Activated naive CD4-positive, alpha-beta T cell treated with anti-CD3 and anti-CD28 coated beads, Interleukin-2, amount 50 U/mL, for 16 hours (primary cell): Measurements from ENCODE around the gene CPXM1.
"Not testable (repeated sequence)": the region's sequence is repeated elsewhere in the genome, so short reads cannot be mapped to it uniquely, and the experiment has no call there.

Experiments used
- DNase-seq: peaks from one replicate; pipeline ENCODE4 v3.0.0-alpha.2; 2020

Gene CPXM1

DNA sequence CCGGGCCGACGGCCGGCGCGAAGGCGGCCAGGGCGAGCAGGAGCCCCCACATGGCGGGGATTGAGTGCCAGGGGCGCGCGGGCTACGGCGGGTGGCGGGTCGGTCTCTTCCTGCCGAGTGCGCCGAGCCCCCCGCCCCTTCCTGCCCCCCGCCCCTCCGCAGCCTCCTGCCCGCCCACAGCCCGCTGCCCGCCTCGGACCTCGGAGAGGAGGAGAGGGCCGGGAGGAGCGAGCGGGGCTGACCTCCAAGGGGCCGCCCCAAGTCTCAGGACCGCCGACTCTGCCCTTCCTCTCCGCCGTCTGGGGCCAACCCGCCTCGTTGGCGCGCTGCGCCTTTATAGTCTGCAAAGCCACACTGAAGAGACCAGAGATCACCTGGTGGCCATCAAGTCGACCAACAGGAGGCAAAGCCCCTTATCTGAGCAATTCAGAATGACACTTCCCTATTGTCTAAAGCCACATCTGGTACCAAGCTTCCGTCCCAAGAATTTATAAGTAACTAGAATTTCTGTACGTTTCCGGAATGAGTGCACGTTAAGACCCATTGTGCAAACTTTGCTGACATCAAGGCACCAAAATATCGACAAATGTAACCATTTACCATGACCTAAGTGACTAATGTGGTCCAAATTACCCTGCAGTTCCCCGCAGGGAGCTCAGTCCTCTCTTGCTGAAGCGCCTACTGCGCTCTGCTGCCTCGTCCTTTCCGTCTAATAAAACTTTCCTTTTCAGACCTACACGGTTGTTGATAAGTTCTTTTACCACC is at the start of gene CPXM1:
TSS of gene CPXM1 (minus strand) at position 107 of the 765 bp plus-strand sequence. CDS start at position 52, 55 bp downstream.
- DNase-seq, result no peak

DNA sequence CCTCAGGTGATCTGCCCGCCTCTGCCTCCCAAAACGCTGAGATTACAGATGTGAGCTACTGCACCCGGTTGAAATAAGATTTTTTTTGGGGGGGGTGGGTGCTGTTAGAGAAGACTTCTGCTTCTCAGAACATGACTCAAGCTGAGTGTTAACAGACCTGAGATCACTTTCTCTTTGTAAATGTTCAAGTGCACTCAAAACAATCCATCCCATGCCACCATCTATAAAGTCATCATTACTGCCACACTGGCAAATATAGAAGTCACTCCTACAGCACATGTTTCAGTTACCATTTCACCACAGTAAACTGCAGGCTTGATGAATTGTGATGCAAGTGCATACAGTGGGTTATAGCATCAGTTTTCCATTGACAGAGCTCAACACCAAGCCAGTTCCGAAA is 49.1 kb upstream of the CPXM1 start:
- no peak for DNase-seq

DNA sequence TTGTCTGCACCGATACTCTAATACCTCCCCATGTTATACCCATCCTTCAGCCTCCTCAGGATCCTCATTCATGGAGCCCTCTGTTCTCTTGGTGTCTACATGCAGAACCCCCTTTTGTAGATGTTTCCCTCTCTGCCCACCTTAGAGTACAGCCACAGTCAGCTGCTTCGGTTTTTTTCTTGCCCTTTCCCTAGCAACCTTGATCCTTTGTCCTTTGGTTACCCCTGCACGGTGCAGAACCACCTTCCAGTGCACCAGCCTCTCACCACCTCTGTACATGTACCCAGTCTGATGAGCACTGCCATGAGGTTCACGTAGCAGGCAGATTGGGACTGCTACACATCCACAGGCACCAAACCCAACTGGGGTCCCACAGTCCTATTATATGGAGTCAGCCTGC is 47.4 kb upstream of the CPXM1 start:
- DNase-seq, result no peak

DNA sequence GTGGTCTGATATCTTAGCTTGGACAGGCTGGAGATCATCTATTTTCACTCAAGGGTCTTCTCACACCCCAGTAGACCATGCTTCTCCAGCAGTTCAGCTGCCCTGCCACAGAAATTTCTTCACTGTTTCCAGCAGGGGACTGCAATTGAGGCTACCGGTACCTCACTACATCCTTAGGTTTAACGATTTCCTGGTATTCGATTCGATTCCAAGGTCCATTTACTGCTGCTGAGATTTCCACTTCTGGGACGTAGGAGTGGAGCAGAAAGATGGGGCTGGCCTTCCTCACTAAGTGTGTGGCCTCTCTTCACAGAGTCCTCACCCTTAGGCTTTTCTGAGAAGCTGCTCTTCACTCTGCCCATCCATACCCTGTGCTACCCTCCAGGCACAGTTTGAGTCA is 46.3 kb upstream of the CPXM1 start:
- no peak for DNase-seq

DNA sequence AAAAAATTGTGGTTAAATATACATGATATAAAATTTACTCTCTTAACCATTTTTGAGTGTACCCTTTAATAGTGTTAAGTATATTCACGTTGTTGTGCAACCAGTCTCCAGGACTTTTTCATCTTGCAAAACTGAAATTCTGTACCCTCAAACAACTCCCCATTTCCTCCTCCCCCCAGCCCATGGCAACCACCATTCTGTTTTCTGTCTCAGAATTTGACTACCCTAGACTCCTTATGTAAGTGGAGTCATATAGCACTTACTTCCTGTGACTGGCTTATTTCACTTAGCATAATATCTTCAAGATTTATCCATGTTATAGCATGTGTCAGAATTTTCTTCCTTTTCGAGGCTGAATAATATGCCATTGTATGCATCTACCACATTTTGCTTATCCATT is 45.2 kb upstream of the CPXM1 start:
- DNase-seq, result no peak

DNA sequence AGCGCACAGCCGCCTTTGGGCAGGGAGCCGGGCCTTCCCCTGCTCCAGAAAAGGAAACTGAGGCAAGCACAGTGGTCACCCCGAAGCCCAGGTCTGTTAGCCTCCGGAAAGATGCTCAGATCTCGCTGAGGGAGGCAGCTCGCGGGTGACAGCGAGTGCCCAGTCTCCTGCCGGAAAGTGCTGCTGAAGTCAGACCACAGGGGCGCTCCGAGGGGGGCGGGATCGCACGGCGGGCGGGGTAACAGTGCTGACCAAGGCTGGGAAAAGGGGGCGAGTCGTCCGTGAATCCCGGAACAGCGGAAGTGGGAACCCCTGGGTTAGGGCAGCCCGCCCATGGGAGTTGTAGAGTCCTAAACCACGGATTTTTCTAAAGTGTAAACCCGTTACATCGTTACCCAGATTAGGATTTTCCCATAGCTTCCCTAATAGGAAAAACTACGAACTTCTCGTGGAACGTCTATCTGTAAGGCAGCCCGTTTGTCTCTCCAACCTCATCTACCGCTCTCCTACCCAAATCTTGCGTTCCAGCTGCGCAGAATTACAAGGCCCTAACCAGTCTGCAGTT is 40.6 kb upstream of the CPXM1 start:
- peak; percentile 40 for DNase-seq

DNA sequence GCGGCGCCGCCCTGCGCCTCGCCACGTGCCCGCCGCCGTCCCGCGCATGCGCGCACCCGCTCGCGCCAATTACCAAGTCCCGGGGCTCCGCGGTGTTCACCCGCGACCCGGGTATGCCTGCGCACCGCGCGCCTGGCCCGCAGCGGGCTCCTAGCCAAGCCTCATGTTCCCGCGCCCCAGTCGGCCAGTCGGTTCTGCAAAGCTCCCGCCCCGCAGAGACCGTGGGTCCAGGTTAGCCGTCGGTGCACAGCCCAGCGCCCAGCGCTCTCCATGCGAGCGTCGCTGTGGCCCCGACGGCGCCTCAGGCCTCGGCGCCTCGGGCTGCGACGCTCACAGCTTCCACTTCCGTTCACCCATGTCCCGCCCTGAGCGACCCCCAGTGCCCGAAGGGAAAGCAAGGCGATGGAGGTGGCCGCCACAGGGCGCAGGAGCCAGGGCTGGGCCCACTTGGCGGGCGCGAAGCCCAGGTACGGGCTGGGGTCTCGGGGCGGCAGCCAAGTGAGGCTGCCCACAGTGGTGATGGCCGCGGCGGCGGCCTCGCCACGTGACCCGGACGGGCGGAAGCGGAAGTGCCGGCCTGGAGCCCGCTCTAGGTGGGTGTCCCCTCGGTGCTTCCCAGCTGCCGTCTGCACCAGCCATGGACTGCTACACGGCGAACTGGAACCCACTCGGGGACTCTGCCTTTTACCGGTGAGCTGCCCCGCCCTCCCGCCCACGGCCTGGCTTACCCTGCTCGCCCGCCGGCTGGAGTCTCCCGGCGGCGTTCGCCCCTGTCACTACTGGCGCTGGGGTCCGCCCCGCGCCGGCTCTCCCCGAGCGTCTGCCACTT is 39.9 kb upstream of the CPXM1 start, which contains the start of the genes PCED1A and VPS16:
TSS of gene PCED1A (minus strand) at position 518 of the 829 bp plus-strand sequence. CDS start 743 bp downstream, outside the sequence.
TSS of gene VPS16 (plus strand) at position 608 of the 829 bp plus-strand sequence. CDS start at position 638, 30 bp downstream.
- peak; percentile 92 for DNase-seq

DNA sequence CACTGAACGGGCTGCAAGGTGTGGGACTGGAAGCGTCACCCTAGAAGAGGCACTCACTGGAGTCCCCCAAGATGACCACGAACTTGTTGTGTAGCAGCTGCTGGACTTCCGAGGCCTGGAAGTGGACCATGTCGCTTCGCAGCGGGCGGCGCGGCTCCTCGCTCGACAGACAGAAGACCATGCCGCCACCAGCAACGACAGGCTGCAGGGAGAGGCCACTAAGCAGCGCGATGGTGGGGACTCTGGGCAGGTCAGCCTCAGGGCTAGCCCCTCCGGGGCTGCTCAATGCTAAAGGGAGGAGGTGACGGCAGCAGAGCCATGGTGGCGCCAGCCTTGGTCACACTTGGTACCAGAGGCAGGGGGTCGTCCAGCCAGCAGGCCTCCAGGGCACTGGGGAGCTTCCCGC is 39.3 kb upstream of the CPXM1 start:
- no peak for DNase-seq

DNA sequence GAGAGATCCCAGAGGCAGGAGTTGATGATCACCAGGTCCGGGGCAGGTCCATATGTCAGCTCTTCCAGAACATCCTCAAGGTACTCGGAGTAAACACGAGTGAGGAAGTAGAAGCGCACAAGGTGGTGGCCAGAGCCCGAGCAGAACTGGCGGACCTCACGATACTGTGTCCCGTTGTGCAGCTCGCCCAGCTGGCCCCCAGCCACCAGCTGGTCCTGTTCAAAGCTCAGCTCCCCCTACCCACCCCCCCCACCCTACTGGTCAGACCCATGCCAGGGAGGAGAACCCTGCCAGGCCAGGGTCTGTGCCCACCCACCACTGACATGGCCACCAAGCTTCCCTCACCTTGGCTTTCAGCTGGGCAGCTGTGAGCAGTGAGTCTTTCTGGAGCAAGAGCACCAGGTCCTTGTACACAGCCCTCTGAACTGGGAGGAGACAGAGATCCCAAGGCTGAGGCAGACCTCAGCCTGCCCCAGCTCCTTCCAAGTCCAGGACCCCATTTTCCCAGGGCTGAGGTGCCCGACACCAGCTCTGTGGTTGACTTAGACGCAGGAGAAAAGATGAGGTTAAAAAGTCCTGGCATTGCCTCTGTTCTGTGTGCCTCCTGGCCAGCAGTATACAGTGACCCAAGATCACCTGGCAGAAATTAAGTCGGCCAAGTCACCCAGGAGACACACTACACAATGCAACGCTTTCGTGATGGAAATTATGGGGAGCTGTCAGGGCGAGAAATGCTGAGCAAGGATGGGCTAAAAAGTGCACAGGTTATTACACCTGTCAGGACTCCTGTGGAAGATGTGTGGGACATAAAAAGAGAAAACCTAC is 38.6 kb upstream of the CPXM1 start:
- DNase-seq, result no peak

DNA sequence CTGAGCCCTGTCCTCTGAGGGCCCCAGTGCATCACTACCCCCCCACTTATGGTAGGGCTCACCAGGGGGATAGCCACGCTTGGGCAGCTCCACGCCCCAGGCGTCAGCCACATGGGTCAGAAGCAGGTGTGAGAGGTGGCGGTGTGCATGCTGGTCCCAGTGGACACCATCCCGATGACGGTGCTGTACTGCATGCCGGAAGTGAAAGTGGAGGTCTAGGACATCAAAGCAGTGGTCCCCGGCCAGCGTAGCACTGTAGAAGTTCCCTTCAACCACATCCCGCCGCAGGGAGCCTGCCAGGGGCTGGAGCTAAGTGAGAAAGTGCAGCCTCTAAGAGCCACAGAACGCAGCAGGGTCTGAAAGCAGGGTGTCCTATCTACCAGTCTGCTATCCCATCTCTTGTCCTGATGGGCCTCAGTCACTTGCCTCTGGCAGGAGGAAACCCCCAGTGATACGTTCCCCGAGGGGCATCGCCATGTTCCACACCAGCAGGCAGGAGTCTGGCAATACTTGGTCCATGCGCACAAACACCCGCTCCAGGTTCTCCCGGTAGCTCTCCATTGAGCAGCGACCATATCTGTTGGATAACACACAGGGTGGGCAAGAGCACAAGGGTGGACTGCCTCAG is 37.9 kb upstream of the CPXM1 start:
- DNase-seq, result no peak

DNA sequence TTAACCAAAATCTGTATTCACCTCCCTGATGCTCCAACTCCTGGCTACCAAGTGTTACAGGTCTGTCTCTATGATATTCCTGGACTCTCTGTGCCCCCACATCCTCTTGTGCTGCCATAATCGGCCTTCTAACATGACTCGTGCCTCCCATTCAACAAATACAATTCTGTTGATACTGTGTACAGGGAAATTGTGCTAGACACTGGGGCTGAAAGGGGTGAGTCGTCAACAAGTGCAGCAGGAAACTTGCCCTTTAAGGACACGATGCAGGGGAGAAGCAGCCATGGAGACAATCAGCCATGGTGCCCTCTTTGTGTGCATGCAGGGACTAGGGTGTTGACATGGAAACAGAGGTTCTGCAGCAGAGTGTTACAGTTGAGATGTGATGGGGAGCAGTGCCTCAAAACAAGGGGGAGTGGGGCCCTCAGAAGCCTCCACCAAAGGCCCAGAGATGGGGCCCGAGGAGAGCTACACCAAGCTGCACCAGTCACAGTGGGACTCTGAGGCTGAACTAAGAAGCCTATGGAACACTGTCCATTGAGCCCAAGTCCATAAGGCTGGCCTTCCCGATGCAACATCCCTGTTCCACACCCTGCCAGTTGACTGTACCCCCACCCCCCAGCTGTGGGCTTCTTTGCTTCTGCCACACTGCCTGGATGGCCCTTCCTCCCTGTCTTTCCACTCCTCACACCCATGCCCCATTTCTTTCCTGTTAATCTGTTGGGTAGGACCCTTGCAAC is 37.0 kb upstream of the CPXM1 start:
- DNase-seq, result no peak

DNA sequence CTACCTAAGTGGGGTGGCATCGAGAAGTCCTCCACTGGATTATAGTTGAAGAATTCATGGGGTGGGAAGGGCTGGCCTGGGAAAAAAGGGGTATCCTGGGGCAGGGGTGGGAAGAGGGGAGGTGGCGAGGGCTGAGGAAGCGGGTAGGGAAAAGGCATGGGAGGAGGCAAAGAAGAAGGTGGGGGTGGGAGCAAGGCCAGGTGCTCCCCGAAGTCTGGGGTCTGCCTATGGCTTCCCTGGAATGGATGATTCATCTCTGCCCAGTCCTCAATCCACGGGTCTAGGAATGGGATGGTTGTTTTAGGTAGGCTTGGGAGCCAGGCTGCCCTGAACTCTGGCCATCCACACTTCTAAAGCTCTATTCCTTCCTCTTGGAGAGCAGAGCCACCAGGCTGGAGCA is 35.6 kb upstream of the CPXM1 start:
- no peak for DNase-seq

DNA sequence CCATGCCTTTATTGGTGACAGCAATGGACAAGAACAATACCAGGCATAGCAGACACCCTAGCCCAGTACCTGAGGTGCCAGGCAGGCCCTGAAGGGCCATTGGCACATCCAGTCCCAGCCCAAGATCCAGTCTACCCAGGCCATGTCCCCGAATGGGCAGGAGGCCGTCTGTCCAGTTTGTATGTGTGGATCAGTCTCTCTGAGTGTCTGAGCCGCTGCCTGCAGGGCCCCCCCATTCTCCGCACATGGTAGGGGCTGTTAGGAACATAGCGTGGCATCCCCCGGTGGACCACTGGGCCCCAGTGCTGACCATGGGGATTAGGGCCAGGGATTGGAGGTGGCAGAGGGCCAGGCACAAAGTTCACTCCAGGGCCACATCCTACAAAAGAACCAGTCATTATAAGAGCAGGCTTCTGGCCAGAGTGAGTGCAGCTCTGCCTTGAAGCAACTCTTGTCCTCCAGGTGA is 34.9 kb upstream of the CPXM1 start:
- no peak for DNase-seq

DNA sequence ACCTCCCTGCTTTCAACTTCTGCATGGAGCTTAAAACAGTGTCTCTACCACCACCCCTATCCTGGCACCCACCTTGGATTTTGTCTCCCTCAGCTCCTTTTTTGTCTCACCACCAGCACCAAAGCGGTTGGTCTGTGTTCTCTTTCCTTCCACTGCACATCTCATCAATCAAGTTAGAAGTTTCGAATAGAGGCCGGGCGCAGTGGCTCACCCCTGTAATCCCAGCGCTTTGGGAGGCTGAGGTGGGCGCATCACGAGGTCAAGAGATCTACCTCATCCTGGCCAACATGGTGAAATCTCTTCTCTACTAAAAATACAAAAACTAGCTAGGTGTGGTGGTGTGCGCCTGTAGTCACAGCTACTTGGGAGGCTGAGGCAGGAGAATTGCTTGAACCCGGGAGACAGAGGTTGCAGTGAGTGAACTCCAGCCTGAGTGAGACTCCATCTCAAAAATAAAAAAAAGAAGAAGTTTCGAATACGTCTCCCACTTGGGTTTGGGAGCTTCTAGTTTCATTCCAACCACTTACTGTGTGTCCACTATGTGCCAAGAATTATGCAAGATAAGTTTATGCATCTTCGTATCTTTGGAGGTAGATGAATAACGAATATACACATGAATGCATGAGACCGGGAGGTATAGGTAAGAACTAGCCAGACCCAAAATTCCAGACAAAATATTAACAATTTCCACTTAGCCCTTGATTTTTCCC is 34.1 kb upstream of the CPXM1 start:
- no peak for DNase-seq

DNA sequence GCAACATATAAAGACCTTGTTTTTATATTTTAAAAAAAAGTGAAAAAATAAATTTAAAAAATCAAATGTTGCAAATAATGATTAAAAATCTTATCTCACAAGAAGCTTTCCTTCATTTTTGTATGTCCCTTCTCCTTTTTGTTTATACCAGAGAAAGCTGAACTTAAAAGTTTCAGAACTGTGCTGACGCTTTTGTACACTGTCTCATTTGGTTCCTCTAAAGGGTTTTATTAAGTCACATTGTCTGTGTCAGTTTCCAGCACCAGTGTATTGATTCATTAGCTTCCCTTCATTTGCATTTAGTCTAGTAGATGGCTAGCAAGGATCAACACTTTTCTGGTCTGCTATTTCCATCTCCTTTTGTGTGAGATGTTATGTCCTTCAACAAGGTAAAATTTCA is 33.3 kb upstream of the CPXM1 start:
- DNase-seq, result no peak

DNA sequence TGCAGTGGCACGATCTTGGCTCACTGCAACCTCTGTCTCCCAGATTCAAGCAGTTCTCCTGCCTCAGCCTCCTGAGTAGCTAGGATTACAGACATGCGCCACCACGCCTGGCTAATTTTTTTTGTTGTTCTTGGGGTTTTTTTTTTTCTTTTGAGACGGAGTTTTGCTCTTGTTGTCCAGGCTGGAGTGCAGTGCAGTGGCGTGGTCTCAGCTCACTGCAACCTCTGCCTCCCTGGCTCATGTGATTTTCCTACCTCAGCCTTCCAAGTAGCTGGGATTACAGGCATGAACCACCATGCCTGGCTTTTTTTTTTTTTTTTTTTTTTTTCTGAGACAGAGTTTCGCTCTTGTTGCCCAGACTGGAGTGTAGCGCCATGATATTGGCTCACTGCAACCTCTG is 30.8 kb upstream of the CPXM1 start:
- not testable (repeated sequence) for DNase-seq

DNA sequence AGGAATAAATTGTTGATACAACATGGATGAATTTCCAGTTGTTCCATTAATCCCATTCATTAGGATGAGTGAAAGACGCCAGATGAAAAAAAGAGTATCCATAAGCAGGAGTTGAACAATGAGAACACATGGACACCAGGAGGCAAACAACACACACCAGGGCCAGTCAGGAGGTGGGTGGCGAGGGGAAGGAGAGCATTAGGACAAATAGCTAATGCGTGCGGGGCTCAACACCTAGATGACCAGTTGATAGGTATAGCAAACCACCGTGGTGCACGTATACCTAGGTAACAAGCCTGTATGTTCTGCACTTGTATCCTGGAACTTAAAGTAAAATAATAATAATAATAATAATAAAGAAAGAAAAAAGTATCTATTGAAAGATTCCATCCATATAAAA is 28.9 kb upstream of the CPXM1 start:
- no peak for DNase-seq

DNA sequence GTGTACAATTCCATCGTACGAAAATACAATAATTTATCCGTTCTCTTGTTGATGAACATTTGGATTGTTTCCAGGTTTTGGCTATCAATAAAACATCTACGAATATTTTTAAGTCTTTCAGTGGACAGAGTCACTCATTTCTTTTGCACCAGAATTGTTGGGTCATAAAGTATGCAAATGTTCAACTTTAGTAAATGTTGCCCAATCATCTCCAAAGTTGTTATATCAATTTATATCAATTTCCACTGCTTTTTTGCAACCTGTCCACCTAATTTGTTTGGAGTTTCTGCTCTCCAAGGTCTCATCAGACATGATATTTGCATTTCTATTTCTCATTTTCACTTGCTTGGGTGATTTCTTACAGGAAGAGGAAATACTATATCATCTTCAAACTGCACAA is 26.2 kb upstream of the CPXM1 start:
- DNase-seq, result no peak

DNA sequence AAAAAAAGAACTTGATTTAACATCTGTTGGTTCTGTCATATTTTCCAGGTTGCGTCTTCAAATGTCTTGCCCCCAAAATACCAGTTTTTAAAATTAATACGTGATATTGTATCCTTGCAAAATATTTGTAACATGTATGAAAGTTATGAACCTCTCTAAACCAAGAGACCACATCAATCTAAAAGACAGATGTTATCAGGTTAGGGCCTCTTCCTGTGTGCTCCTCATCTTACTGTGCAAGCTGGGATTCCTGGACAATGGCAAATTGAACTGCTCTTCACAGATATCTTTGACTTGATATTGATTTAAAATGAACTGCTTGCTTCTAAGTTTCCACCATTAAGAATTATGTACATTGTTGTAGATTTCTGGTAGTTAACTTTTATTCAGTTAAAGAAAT is 25.3 kb upstream of the CPXM1 start:
- no peak for DNase-seq

DNA sequence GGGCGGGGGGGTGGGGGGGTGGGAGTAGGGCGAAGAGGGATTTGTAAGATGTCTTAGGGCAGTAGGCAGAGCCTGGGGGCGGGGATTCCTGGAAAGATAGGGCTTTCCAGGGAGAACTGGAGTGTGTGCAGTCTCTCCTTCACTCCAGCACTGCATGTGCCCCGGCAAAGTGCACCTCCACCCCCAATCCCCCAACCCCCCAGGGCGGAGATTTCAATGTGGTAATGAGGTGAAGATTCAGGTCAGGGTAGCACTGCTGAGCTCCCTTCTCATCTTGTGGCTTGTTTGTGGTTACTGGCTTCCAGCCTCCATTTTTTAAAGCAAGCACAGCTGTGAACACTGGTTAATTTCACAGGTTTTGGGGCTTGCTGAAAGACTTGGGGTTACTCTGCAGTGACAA is 21.6 kb upstream of the CPXM1 start:
- no peak for DNase-seq
